CD14-positive monocyte (primary cell): ENCODE results near the gene ELN. TPM values are rescaled to one million over a fixed set of nuclear protein-coding genes. Genes with fewer than 3 reads are reported as not detected.

ENCODE experiments used
- DNase-seq, 3 donors: peaks; one replicate each; pipeline ENCODE4 v3.0.0-alpha.2; 2011 to 2022
- H2AFZ ChIP-seq: 2 replicates; pipeline ENCODE4 v1.6.0; 2012; ENCODE audit warnings: mild to moderate bottlenecking, low read depth, low read length, inconsistent platforms; ENCODE audit not compliant: insufficient read depth, poor library complexity, severe bottlenecking
- H3K27ac ChIP-seq, 2 donors: 1 replicate in 1 of 2; 2 replicates in 1 of 2; pipeline ENCODE4 v1.5.1; 2012 to 2013; ENCODE audit warnings: low read length in 2 of 2, control low read depth in 1 of 2, inconsistent platforms in 1 of 2, low read depth in 1 of 2, mild to moderate bottlenecking in 1 of 2
- H3K27me3 ChIP-seq, 2 donors: one replicate each; pipeline versions ENCODE4 v1.6.0 to v1.6.1; 2011 to 2013; ENCODE audit warnings: low read length in 2 of 2; ENCODE audit not compliant: control insufficient read depth in 2 of 2, insufficient read depth in 2 of 2
- H3K36me3 ChIP-seq, 2 donors: replicated peaks in 1 of 2; 1 replicate in 1 of 2; 2 replicates in 1 of 2; pipeline versions ENCODE4 v1.5.1 to v1.6.1; 2012 to 2013; ENCODE audit warnings: low read length in 2 of 2, control low read depth in 1 of 2, inconsistent platforms in 1 of 2, mild to moderate bottlenecking in 1 of 2; ENCODE audit not compliant: insufficient read depth in 2 of 2, control insufficient read depth in 1 of 2
- H3K4me1 ChIP-seq, 2 donors: 1 replicate in 1 of 2; 2 replicates in 1 of 2; pipeline versions ENCODE4 v1.5.1 to v1.6.1; 2012 to 2013; ENCODE audit warnings: low read length in 2 of 2, control low read depth in 1 of 2, inconsistent platforms in 1 of 2, mild to moderate bottlenecking in 1 of 2, moderate library complexity in 1 of 2; ENCODE audit not compliant: insufficient read depth in 2 of 2, control insufficient read depth in 1 of 2
- H3K4me2 ChIP-seq: replicated peaks from 2 replicates; pipeline ENCODE3; 2012; ENCODE audit warnings: low read length, moderate library complexity, mild to moderate bottlenecking; ENCODE audit not compliant: poor library complexity, severe bottlenecking; ENCODE audit errors: extremely low read depth
- H3K4me3 ChIP-seq, 3 experiments: fragments of 200-600 bp in 1 of 3; sonication (generic) in 1 of 3; replicated peaks in 1 of 3; 1 replicate in 2 of 3; 2 replicates in 1 of 3; pipeline ENCODE4 v1.5.1; 2011 to 2013; ENCODE audit warnings: low read length in 3 of 3, mild to moderate bottlenecking in 3 of 3, control low read depth in 2 of 3, low read depth in 2 of 3, inconsistent platforms in 1 of 3, moderate library complexity in 1 of 3
- H3K79me2 ChIP-seq: 2 replicates; pipeline ENCODE4 v1.6.0; 2012; ENCODE audit warnings: mild to moderate bottlenecking, control low read depth, inconsistent platforms, low read length, moderate library complexity; ENCODE audit not compliant: insufficient read depth
- H3K9ac ChIP-seq: 2 replicates; pipeline ENCODE4 v1.6.0; 2017; ENCODE audit warnings: low read length, mild to moderate bottlenecking; ENCODE audit not compliant: insufficient read depth, poor library complexity, severe bottlenecking
- H3K9me3 ChIP-seq, 2 donors: replicated peaks in 1 of 2; 1 replicate in 1 of 2; 2 replicates in 1 of 2; pipeline versions ENCODE4 v1.5.1 to v1.6.1; 2012 to 2013; ENCODE audit warnings: low read length in 2 of 2, control low read depth in 1 of 2; ENCODE audit not compliant: control insufficient read depth in 1 of 2, insufficient read depth in 1 of 2
- H4K20me1 ChIP-seq: 2 replicates; pipeline ENCODE4 v1.6.0; 2012; ENCODE audit warnings: mild to moderate bottlenecking, low read length, control low read depth, moderate library complexity; ENCODE audit not compliant: insufficient read depth
- H3K27ac Mint-ChIP-seq, 7 donors: one replicate each; pipeline ENCODE4 v1.8.0; 2020; ENCODE audit warnings: mild to moderate bottlenecking in 7 of 7, mixed read lengths in 7 of 7, moderate library complexity in 6 of 7, inconsistent platforms in 2 of 7
- H3K27me3 Mint-ChIP-seq, 3 donors: one replicate each; pipeline ENCODE4 v1.8.0; 2021 to 2022; ENCODE audit warnings: low read depth in 3 of 3, mild to moderate bottlenecking in 3 of 3, mixed read lengths in 3 of 3, moderate library complexity in 3 of 3, inconsistent platforms in 1 of 3
- H3K36me3 Mint-ChIP-seq, 2 donors: one replicate each; pipeline ENCODE4 v1.8.0; 2020; ENCODE audit warnings: mixed read lengths in 2 of 2, inconsistent platforms in 1 of 2, mild to moderate bottlenecking in 1 of 2
- H3K4me1 Mint-ChIP-seq: one replicate; pipeline ENCODE4 v1.8.0; 2020; ENCODE audit warnings: mild to moderate bottlenecking, mixed read lengths
- H3K4me3 Mint-ChIP-seq, 2 donors: one replicate each; pipeline ENCODE4 v1.8.0; 2020; ENCODE audit warnings: mild to moderate bottlenecking in 2 of 2, mixed read lengths in 2 of 2, moderate library complexity in 1 of 2
- H3K9me3 Mint-ChIP-seq, 7 donors: one replicate each; pipeline ENCODE4 v1.8.0; 2020 to 2022; ENCODE audit warnings: mixed read lengths in 7 of 7, mild to moderate bottlenecking in 6 of 7, moderate library complexity in 6 of 7, inconsistent platforms in 2 of 7
- CTCF ChIP-seq: fragments of 200-600 bp; IDR thresholded peaks from one replicate; pipeline ENCODE4 v1.8.0; 2022; ENCODE audit warnings: antibody characterized with exemption, mild to moderate bottlenecking
- WGBS: methylation state at CpG from one replicate; pipeline ENCODE4 v1.1.5; 2013; ENCODE audit warnings: missing lambda C conversion rate; ENCODE audit not compliant: insufficient coverage; 5-methylcytosine and 5-hydroxymethylcytosine counted together
- intact Hi-C, 2 donors: fragments of 100-400 bp; cut with micrococcal nuclease; formaldehyde crosslinking; loops; one replicate each; pipeline versions ENCODE4 v1.15.0 to v1.15.1; 2023
- polyA plus RNA-seq, 3 donors: library from polyadenylated mRNA; depleted of rRNA in 1 of 3; unstranded in 2 of 3; stranded (reverse) in 1 of 3; fragments of 300-500 nt in 2 of 3; fragments of >200 nt in 1 of 3; fragmentation: Illumina TruSeq in 2 of 3; gene quantifications; 1 replicate in 2 of 3; 2 replicates in 1 of 3; pipeline ENCODE4 v1.2.3, GENCODE V29; 2012 to 2021

The ELN gene
- polyA plus RNA-seq, 3 donors: not detected

- Histone ChIP-seq H3K4me2 (no peak overlapping the region), H3K9me3 (no peaks in the 10 kb centered on the region), H3K4me1 (no peaks in the 10 kb centered on the region), H3K27me3 (no peaks in the 10 kb centered on the region), H4K20me1 (no peaks in the 10 kb centered on the region), H3K36me3 (no peaks in the 10 kb centered on the region), H3K4me3 (no peak overlapping the region), H2AFZ (no peak overlapping the region), H3K79me2 (no peaks in the 10 kb centered on the region), H3K9ac (no peak overlapping the region), H3K27ac (no peak overlapping the region)
- 93% methylated on average over 12 of the region's 16 CpGs for WGBS
- peak; percentile 22 for TF ChIP-seq CTCF
- DNase-seq: no peak
- Mint-ChIP-seq H3K4me3 (no peak overlapping the region), H3K27ac (no peak overlapping the region), H3K27me3 (peaks cover 1 to 3% (median 2%) of the 10 kb centered on the region in 3 donors), H3K4me1 (no peaks in the 10 kb centered on the region), H3K9me3 (peaks cover 0 to 3% (median 0%) of the 10 kb centered on the region in 7 donors), H3K36me3 (no peaks in the 10 kb centered on the region)
- intact Hi-C loops: no loop called here
Observed at GRCh38 chr7:74051629-74052410, 23.8 kb downstream of the ELN start.

GRCh38 chr7:74052628-74053027, 24.7 kb downstream of the ELN start:
- TF ChIP-seq CTCF: no peak
- Histone ChIP-seq H3K27me3 (no peaks in the 10 kb centered on the region), H3K4me1 (peaks cover 5% of the 10 kb centered on the region in 2 donors), H2AFZ (no peak overlapping the region), H3K9me3 (peaks cover 0 to 2% of the 10 kb centered on the region in 2 donors), H3K4me2 (no peak overlapping the region), H3K9ac (no peak overlapping the region), H3K27ac (no peak overlapping the region), H3K36me3 (no peaks in the 10 kb centered on the region), H4K20me1 (no peaks in the 10 kb centered on the region), H3K4me3 (no peak overlapping the region), H3K79me2 (no peaks in the 10 kb centered on the region)
- H3K9me3 Mint-ChIP-seq: peaks cover 0 to 4% (median 0%) of the 10 kb centered on the region in 7 donors
- 71% methylated on average over 1 of the region's 1 CpG for WGBS
- H3K27me3 Mint-ChIP-seq: peaks cover 1 to 5% (median 3%) of the 10 kb centered on the region in 3 donors
- no peak overlapping the region for H3K27ac Mint-ChIP-seq
- no peaks in the 10 kb centered on the region for H3K36me3 Mint-ChIP-seq
- DNase-seq: no peak
- H3K4me3 Mint-ChIP-seq: no peak overlapping the region
- peaks cover 4% of the 10 kb centered on the region for H3K4me1 Mint-ChIP-seq
- intact Hi-C loops: no loop called here
